Measurements from ENCODE around the gene C2CD4D. TPM values are rescaled to one million over a fixed set of nuclear protein-coding genes. Genes with fewer than 3 reads are reported as not detected.
A peak's percentile ranks its signal among the peaks of the same experiment; 100 is the strongest.

Gene C2CD4D
- total and polyA plus RNA-seq, 8 donors, result 0.35 to 1.2 (median 0.59) TPM

DNA sequence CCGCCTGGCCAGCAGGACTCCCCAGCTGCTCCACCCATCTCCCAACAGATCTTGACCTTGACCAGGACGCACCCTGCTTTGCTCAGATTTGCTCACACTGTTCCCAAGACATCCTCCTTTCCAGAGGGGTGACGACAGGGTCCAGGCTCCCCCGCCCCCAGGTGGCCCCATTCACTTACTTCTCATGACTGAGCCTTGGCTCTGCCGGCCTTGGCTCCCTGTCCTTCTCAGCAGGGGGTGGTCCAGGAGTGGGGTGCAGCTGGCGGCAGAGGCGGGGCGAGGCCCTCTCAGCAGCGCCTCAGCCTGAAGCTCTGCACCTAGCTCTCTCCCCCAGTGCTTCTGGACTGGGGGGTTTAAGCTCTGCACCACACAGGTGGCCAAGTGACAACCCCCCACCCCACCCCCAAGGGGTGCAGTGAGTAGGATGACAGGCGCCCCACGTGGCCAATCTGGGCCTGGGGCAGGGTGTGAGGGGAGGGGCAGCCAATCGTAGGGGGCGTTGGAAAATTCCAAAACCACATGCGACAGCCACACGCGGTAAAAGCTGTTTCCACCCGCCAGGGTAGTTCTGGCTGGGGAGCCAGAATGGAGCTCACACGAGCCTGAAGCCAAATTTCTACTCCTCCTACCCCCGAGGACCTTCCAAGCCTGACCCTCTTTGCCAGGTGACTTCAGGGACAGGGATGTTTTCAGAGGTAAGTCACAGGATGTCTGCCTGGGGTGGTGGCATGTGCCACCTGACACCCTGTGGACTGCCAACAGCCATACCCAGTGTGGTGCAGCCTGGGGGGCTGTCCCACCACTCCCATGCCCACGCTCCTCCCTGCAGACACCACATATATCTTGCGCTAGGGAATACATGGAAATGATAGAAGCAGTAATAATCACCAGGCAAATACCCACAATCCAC is 13.6 kb downstream of the C2CD4D start:
- Histone ChIP-seq H3K4me1 (peaks cover 9 to 26% (median 18%) of the 10 kb centered on the region in 3 donors), H3K9me3 (no peaks in the 10 kb centered on the region), H3K27ac (no peak overlapping the region), H3K4me3 (no peak overlapping the region), H3K36me3 (peaks cover 0 to 21% (median 2%) of the 10 kb centered on the region in 3 donors), H3K27me3 (no peaks in the 10 kb centered on the region)
- no peak for TF ChIP-seq CTCF (IDR thresholded peaks at IDR 0.05)
- FAIRE-seq, result no peak
- 64 to 67% methylated on average over 21 of the region's 21 CpGs for WGBS, 2 donors
- intact Hi-C loops (cut with DNase I), result loop anchor here in 1 of 3 donors (10.0 kb wide), 1 partner anchor 51 kb away; no protein-coding TSS in a partner anchor
- no peak for ATAC-seq
- DNase-seq, result no peak

GRCh38 chr1:151825204-151825603 is 14.4 kb downstream of the C2CD4D start:
- no peak overlapping the region for H3K27ac ChIP-seq
- no peak for DNase-seq
- H3K9me3 ChIP-seq, result no peaks in the 10 kb centered on the region
- H3K27me3 ChIP-seq, result no peaks in the 10 kb centered on the region
- FAIRE-seq, result no peak
- TF ChIP-seq CTCF (IDR thresholded peaks at IDR 0.05), result no peak
- H3K4me3 ChIP-seq, result no peak overlapping the region
- peaks cover 17 to 34% (median 26%) of the 10 kb centered on the region in 3 donors for H3K4me1 ChIP-seq
- peaks cover 0 to 21% (median 2%) of the 10 kb centered on the region in 3 donors for H3K36me3 ChIP-seq
- ATAC-seq, result no peak
- intact Hi-C loops (cut with DNase I), result loop anchor here in 1 of 3 donors (10.0 kb wide), 1 partner anchor 50 kb away; no protein-coding TSS in a partner anchor
- WGBS, 2 donors, result 77 to 79% methylated on average over 9 of the region's 9 CpGs

DNA sequence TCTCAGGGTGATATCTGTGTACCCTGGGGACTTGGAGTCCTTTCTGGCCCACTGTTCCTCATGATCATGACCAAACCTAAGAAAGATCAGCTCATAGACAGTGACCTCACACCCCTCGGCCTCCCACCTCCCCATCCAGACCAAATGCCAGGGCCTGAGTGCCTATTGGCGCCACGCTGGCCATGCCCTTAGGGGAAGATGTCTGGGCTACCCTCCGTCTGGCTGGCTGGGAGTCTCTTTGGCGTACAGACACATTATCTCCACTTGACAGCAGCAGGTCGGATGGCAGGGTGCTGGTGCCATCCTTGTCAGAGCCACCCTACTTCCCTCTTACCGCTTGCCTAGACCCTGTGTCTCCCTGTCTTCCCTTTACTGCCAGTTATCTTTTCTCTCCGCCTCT is 16.4 kb downstream of the C2CD4D start:
- H3K27ac ChIP-seq, result no peak overlapping the region
- no peak for FAIRE-seq
- intact Hi-C loops (cut with DNase I), result loop anchor here in 1 of 3 donors (10.0 kb wide), 1 partner anchor 48 kb away; no protein-coding TSS in a partner anchor

GRCh38 chr1:151822404-151822803 is 17.2 kb downstream of the C2CD4D start:
- peaks cover 9 to 30% (median 18%) of the 10 kb centered on the region in 3 donors for H3K4me1 ChIP-seq
- H3K27ac ChIP-seq, result peak overlapping the region in 1 of 4 donors; percentile 17
- no peak for FAIRE-seq
- H3K9me3 ChIP-seq, result no peaks in the 10 kb centered on the region
- no peak for TF ChIP-seq CTCF (IDR thresholded peaks at IDR 0.05)
- DNase-seq, result no peak
- peaks cover 0 to 15% (median 0%) of the 10 kb centered on the region in 3 donors for H3K36me3 ChIP-seq
- no peaks in the 10 kb centered on the region for H3K27me3 ChIP-seq
- 85 to 86% methylated on average over 7 of the region's 7 CpGs for whole genome bisulfite sequencing, 2 donors
- ATAC-seq, result no peak
- no peak overlapping the region for H3K4me3 ChIP-seq
- intact Hi-C loops (cut with DNase I), result loop anchor here in 1 of 3 donors (10.0 kb wide), 1 partner anchor 48 kb away; no protein-coding TSS in a partner anchor

More for the DNA sequence above, 16.4 kb downstream of the C2CD4D start:
- 76 to 87% methylated on average over 8 of the region's 8 CpGs for WGBS, 2 donors
- no peak for TF ChIP-seq CTCF (IDR thresholded peaks at IDR 0.05)
- Histone ChIP-seq H3K27me3 (no peaks in the 10 kb centered on the region), H3K4me3 (no peak overlapping the region), H3K4me1 (peaks cover 9 to 30% (median 20%) of the 10 kb centered on the region in 3 donors), H3K36me3 (peaks cover 0 to 16% (median 1%) of the 10 kb centered on the region in 3 donors), H3K9me3 (no peaks in the 10 kb centered on the region)
- no peak for DNase-seq
- no peak for ATAC-seq

Measured in pancreas (tissue), 10 donors.